GM19395 (cell line): Measurements from ENCODE around the gene CYP1B1.
"Not testable (repeated sequence)": the region's sequence is repeated elsewhere in the genome, so short reads cannot be mapped to it uniquely, and the experiment has no call there.

Experiments used
- ATAC-seq: cut with Tn5 transposase; IDR thresholded peaks from one replicate; pipeline ENCODE4 v1.9.1; 2021; ENCODE audit warnings: mild to moderate bottlenecking, moderate library complexity; ENCODE audit not compliant: unreplicated experiment

CYP1B1 gene

GRCh38 chr2:38075507-38076151 lies at the start of gene CYP1B1:
TSS of gene CYP1B1 (minus strand) at chr2:38076151. CDS start at chr2:38075388, 763 bp downstream.
- ATAC-seq: no peak

GRCh38 chr2:38125007-38125406 lies 49.1 kb upstream of the CYP1B1 start:
- no peak for ATAC-seq

- ATAC-seq: no peak
These were observed 48.0 kb upstream of the CYP1B1 start for GRCh38 chr2:38123911-38124310.

DNA sequence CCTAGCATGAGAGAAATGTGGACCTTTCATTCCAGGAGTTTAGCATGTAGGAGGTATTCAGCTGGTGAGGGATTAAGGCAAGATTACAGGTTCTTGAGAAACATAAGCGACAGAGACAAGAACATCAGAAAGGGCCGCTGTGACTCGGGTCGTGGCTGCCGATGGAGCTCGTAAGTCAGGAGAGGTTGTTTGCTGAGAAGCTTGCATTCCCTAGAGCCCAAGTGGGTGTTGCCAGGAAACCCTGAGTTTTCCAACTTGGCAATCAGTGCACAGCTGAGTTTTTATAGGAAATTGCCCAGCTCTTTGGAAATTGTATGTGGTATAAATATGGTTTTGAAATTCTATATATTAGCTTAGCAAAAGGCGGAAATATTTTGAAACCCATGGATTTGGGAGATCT lies 46.4 kb upstream of the CYP1B1 start:
- ATAC-seq: no peak

DNA sequence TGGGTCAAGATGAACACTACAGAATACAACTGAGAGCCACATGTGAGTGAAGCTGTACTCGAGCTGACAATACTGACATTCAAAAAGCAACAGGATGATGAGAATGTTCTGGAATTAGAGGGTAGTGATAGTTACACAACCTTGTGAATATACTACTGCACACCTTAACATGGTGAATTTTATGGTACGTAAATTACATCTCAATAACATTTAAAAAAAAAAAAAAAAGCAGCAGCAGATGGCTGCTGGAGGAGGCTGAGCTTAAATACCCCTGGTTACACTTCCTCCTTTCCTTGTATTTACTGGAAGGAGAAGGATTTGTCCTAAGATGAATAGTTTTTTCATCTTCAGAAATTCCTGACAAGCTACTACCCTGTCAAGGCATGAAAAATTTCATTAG lies 45.5 kb upstream of the CYP1B1 start:
- ATAC-seq: no peak

- no peak for ATAC-seq
These were observed 44.9 kb upstream of the CYP1B1 start for GRCh38 chr2:38120829-38121228.

DNA sequence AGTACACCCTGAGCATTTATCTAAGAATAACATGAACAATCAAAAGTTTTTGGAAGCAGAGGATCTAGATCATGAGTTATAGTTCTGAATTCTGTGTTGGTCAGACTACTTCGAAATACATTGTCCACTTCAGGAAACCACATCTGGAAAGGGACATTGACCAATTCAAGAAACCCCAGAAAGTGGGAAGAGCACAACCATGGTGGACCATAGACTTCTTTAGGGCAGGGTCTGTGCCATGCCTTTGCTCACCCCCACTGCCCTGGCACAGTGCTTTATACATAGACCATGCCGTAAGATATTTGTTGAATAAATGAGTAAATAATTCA lies 44.3 kb upstream of the CYP1B1 start:
- no peak for ATAC-seq

DNA sequence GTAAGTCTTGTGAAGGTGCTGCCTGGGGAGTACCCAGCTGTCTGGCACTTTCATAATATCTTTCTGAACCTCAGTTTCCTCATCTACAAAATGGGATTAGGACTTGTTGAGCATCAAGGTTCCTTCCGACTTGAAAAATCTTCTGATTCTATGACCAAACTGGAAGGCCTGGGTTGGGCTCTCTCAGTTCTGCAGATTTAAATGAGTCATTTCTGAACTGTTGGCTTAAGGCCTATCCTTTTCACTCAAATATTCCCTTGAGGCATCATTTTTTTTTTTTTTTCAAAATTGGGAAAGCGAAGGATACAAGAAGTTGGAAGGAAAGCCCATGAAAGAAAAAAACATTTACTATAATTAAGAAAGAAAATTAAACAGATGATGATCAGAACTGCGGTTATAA lies 40.8 kb upstream of the CYP1B1 start:
- ATAC-seq: no peak

DNA sequence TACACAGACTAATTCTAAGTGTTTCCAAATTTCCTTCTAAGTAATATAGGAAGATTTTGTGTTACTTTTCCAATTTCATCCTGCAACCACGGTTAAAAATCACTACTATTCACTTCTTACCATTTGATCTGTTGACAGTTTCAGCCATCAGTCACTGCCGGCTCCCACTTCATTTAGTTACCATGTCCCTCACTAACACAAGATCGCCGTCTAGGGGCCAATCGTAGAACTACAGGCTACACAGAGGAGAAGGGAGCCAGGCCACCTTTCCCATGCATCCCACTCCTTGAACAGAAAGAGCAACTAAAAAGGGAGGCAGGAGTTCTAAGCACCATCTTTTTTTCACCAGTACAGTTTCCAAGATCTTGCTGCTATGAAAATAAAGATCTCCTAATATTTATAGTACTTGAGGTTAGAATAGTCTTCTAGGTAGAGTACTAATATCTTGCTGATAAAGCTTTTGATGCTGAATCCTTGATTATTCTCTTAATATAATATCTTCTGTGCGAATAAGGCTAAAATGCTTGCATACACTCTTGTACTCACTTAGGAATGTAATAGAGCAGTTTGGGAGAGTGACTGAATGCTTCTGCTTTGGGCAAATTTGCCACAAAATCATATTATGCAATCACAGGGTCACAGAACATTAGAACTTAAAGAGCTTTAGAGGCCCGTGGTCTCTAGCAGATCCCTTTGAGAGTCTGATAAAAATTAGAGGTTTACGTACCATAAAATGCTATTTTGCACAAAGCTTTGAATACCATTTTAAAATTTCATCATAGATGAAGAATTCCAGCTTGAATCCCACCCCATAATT lies 39.5 kb upstream of the CYP1B1 start:
- peak; percentile 78 for ATAC-seq

DNA sequence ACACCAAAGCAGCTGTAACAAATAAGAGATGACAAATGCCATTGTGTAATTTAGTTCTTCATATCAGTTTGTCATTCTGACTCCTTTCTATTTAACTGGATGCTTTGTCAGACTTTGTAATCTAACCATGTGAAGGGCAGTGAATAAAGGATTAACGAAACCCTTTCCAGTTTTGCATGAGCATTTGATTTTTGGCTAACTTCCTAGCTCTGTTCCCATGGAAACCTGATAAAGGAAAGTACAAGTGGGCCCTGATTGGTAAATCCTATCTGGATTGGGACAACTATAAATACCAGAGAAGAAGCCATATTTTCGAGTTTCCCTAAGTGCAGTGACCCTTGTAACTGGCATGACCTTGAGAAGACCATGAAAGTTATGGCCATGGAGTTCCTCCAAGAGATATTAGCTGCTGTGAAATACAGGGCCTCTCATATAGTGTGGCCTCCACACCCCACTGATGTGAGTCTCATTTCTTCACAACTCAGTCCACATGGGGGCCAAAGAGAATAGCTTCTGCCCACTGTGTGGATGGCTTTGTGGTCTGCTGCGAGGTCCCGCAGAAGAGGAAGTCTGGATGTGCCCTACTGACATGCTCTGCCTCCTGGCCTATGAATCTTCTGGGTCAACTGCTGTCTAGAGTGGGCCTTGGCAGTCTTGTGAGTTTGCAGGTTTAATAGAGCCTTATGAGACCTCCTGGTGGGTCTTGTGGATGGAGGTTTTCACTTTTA lies 38.2 kb upstream of the CYP1B1 start:
- ATAC-seq: no peak

GRCh38 chr2:38113051-38113450 lies 37.1 kb upstream of the CYP1B1 start:
- ATAC-seq: no peak

GRCh38 chr2:38111350-38111749 lies 35.4 kb upstream of the CYP1B1 start:
- not testable (repeated sequence) for ATAC-seq

DNA sequence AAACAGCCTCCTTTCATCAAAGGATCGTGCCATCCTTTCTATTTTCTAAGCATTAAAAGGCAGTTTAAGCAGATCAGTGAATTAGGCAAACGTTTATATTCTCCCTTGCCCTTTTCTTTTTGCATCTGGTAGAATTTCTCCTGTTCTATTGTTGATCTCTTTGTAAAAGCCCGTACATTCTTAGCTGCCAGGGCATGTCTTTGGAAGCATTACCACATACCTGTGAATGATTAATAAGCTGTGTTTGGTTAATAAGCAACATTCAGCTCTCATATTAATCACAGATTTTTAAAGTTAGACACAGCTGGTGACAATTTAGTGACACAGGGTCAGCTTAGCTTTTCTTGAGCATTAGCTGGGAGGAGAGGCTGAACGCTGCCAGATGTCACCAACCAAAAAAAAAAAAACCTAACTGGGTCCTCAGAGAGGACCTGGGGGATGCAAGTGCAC lies 33.8 kb upstream of the CYP1B1 start:
- ATAC-seq: peak; percentile 50

DNA sequence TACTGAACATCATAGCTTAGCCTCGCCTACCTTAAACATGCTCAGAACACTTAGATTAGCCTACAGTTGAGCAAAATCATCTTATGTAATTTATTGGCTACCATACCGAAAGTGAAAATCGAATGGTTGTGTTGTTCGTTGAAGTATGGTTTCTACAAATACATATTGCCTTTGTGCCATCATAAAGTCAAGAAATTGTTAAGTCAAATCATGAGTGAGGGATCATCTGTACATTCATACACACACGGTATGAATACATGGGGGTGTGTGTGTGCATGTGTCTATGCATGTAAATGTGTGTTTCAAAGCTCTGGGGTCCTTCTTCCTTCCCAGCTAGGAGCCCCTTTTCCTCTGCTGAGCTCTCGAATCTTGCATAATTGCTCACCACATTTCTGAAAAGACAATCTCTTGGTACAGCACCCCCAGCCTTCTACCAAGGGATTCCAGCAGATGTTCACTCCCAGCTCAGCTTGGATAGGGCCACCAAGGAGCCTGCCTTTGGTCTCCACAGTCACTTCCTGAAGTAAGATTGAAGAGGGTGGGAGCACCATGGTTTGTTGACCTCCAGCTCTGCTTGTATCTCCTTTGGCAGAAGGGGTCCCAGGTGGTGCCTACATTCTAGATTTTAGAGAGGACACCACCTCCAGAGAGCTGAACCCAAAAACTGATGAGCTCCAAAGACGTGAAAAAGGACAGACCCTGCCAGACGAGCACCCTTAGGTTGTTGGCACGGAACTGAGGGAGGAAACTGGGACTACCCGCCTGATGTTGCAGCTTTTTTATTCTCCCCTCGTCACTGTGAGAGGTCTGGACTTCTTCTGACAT lies 33.2 kb upstream of the CYP1B1 start:
- peak; percentile 27 for ATAC-seq

DNA sequence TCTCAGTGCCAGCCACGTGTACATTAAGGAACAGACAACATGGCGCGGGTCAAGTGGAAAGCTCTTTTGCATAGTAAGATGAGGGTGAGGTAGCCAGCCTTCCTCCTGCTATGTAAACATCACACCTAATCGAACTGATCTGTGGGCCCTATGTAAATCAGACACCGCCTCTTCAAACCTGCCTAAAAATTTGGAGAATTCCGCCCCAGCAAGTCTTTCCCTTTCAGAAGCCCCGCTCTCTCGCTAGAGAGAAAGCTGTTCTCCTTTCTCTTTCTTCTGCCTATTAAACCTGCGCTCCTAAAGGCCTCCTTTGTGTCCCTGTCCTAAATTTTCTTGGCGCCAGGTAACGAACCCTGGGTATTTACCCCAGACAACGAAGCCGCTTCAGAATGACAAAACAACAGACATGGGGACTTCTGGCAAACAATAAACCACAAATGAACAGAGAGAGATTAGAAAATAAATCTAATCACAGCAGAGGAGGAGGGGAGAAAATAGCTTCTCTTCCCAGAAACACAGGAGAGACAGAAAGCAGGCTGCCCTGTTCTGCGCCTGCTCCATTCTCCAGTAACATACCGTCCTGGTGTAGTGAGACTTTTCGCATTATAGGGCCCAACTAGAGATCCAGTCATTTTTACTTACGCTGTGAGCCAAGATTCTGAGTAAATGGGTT lies 31.9 kb upstream of the CYP1B1 start:
- ATAC-seq: no peak

DNA sequence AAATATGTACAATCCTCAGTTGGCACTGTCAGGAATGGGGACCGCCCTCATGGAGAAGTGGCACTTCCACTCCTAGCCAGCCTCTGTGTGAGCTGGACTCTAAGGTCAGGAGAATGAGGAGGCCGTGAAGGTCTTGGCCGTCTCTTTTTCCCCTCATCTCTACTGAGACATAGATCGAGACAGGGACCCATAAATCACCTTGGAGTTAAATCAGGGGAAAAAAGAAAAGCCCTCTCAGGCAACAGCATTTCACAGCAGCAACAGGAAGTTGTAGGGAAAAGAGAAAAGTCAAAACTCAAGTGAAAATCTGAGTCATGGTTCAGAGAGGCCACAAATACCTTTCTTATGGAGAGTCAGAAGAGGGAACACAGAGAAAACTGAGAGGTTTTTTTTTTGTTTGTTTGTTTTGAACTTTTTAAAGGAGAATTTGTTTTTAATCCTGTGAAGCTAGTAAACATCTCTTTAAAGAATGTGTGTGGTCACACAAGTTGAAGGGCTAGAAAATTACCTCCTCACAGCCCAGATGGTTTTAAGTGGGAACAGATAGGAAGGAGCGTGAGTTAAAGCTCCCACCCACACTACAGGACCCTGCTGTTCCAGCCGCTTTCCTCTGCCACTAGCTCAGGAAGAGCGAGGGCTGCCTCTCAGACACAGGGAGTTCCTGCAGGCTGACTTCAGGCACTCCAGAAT lies 30.6 kb upstream of the CYP1B1 start:
- ATAC-seq: no peak

- no peak for ATAC-seq
These were observed 30.0 kb upstream of the CYP1B1 start for GRCh38 chr2:38105922-38106321.

- no peak for ATAC-seq
These were observed 28.6 kb upstream of the CYP1B1 start for GRCh38 chr2:38104598-38104997.

DNA sequence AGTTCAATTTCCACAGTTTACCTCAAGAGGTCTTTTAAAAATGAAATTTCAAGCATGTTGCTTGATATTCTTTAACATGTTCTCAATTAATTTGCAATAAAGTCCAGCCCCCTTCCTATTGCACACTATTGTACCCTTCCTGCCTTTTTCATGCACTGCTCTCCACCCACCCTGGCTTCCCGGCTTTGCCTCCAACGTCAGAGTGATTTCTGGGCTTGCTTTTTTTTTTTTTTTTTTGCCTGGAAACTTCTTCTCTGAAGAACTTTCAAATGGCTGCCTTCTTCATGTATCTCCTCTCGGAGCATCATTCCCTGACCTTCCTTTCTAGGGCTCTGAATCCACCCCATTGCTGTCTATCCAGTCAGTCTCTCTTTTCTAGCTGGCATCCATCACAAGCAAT lies 24.4 kb upstream of the CYP1B1 start:
- no peak for ATAC-seq
